IMR-90 (cell line): ENCODE results near the gene LCK.

ENCODE experiments used
- CHD1 ChIP-seq: IDR thresholded peaks from 2 replicates; pipeline ENCODE4 v1.6.1; 2012; ENCODE audit warnings: low read depth, low read length, improper control_type of control experiment
- CTCF ChIP-seq: conservative IDR thresholded peaks from 2 replicates; pipeline ENCODE4 v1.5.1; 2012; ENCODE audit warnings: mild to moderate bottlenecking, low read depth, low read length, improper control_type of control experiment
- MAZ ChIP-seq: IDR thresholded peaks from 2 replicates; pipeline ENCODE4 v1.6.1; 2012; ENCODE audit warnings: low read depth, mild to moderate bottlenecking, low read length, improper control_type of control experiment, moderate library complexity, borderline replicate concordance

GRCh38 chr1:32231843-32232432, 19.1 kb upstream of the LCK start:
- TF ChIP-seq CTCF (no peak), MAZ (no peak), CHD1 (no peak)
